ENCODE results near the gene NFATC2.

NFATC2 gene

GRCh38 chr20:51525241-51526105, 17.0 kb downstream of the NFATC2 start:
- peak; percentile 50 for DNase-seq (ENCODE audit: low spot score)
- TF ChIP-seq CTCF (IDR thresholded peaks at IDR 0.05; ENCODE audit: extremely low read depth, missing control alignments), result no peak

- DNase-seq (ENCODE audit: low spot score), result no peak
- TF ChIP-seq CTCF (IDR thresholded peaks at IDR 0.05; ENCODE audit: extremely low read depth, missing control alignments), result no peak
Measured at GRCh38 chr20:51523276-51524013, 19.1 kb downstream of the NFATC2 start.

GRCh38 chr20:51522207-51522606, 20.3 kb downstream of the NFATC2 start:
- DNase-seq (ENCODE audit: low spot score), result no peak
- no peak for TF ChIP-seq CTCF (IDR thresholded peaks at IDR 0.05; ENCODE audit: extremely low read depth, missing control alignments)

GRCh38 chr20:51517839-51518238, 24.7 kb downstream of the NFATC2 start:
- no peak for TF ChIP-seq CTCF (IDR thresholded peaks at IDR 0.05; ENCODE audit: extremely low read depth, missing control alignments)
- DNase-seq (ENCODE audit: low spot score), result no peak

GRCh38 chr20:51516855-51517254, 25.7 kb downstream of the NFATC2 start:
- no peak for DNase-seq (ENCODE audit: low spot score)
- TF ChIP-seq CTCF (IDR thresholded peaks at IDR 0.05; ENCODE audit: extremely low read depth, missing control alignments), result no peak

- DNase-seq (ENCODE audit: low spot score), result no peak
Measured at GRCh38 chr20:51514836-51515235, 27.7 kb downstream of the NFATC2 start.

More at GRCh38 chr20:51514836-51515235, 27.7 kb downstream of the NFATC2 start:
- no peak for TF ChIP-seq CTCF (IDR thresholded peaks at IDR 0.05; ENCODE audit: extremely low read depth, missing control alignments)
